Non-pigmented ciliary epithelial cell (primary cell): ENCODE data around the gene GALNT17.
"Not testable (repeated sequence)": the region's sequence is repeated elsewhere in the genome, so short reads cannot be mapped to it uniquely, and the experiment has no call there.

Experiments
- DNase-seq: peaks from one replicate; pipeline ENCODE4 v3.0.0-alpha.2; 2010; ENCODE audit warnings: low read depth

GALNT17 gene

GRCh38 chr7:71635849-71636248 lies 503.9 kb downstream of the GALNT17 start:
- not testable (repeated sequence) for DNase-seq

- no peak for DNase-seq
Measured at GRCh38 chr7:71636329-71636728, 504.4 kb downstream of the GALNT17 start.

GRCh38 chr7:71637578-71637977 lies 505.6 kb downstream of the GALNT17 start:
- no peak for DNase-seq

- DNase-seq: no peak
Measured at GRCh38 chr7:71638108-71638507, 506.2 kb downstream of the GALNT17 start.

- no peak for DNase-seq
Measured at GRCh38 chr7:71639382-71640085, 507.6 kb downstream of the GALNT17 start.

- DNase-seq: not testable (repeated sequence)
Measured at GRCh38 chr7:71643031-71643430, 511.1 kb downstream of the GALNT17 start.

- DNase-seq: no peak
Measured at GRCh38 chr7:71645836-71646235, 513.9 kb downstream of the GALNT17 start.

- DNase-seq: no peak
Measured at GRCh38 chr7:71649812-71650211, 517.9 kb downstream of the GALNT17 start.

- no peak for DNase-seq
Measured at GRCh38 chr7:71650653-71651337, 518.9 kb downstream of the GALNT17 start.

GRCh38 chr7:71652510-71652909 lies 520.6 kb downstream of the GALNT17 start:
- no peak for DNase-seq

- DNase-seq: no peak
Measured at GRCh38 chr7:71657386-71657785, 525.4 kb downstream of the GALNT17 start.

GRCh38 chr7:71659622-71660021 lies 527.7 kb downstream of the GALNT17 start:
- no peak for DNase-seq

- DNase-seq: no peak
Measured at GRCh38 chr7:71661671-71662224, 529.8 kb downstream of the GALNT17 start.

- no peak for DNase-seq
Measured at GRCh38 chr7:71665716-71666115, 533.8 kb downstream of the GALNT17 start.

- DNase-seq: no peak
Measured at GRCh38 chr7:71668572-71668971, 536.6 kb downstream of the GALNT17 start.

GRCh38 chr7:71679480-71679879 lies 547.5 kb downstream of the GALNT17 start:
- DNase-seq: no peak

- no peak for DNase-seq
Measured at GRCh38 chr7:71682181-71682580, 550.2 kb downstream of the GALNT17 start.

- no peak for DNase-seq
Measured at GRCh38 chr7:71682841-71683781, 551.2 kb downstream of the GALNT17 start.

GRCh38 chr7:71687286-71687685 lies 555.3 kb downstream of the GALNT17 start:
- DNase-seq: no peak

GRCh38 chr7:71687831-71688599 lies 556.1 kb downstream of the GALNT17 start:
- DNase-seq: no peak

- no peak for DNase-seq
Measured at GRCh38 chr7:71691538-71691937, 559.6 kb downstream of the GALNT17 start.
